HEK293 (cell line): ENCODE data around the gene ERMAP.

Experiments
- CTCF ChIA-PET: fragments of 350-600 bp; formaldehyde crosslinking; extraction: SDS; loops from one replicate; lab custom pipeline; 2021; ENCODE audit warnings: antibody characterized with exemption; lab: Yijun Ruan, JAX
- POLR2A ChIA-PET: fragments of 300-600 bp; formaldehyde crosslinking; extraction: SDS; loops from one replicate; lab custom pipeline; 2020; ENCODE audit warnings: antibody characterized with exemption, inconsistent platforms; lab: Yijun Ruan, JAX
- H3K27ac ChIP-seq: fragments of 200-500 bp; sonication (Bioruptor generic); 2 replicates; pipeline ENCODE4 v1.5.1; 2014; ENCODE audit warnings: low read depth, low read length, control low read depth, inconsistent platforms; ENCODE audit errors: extremely low read depth
- H3K36me3 ChIP-seq, 2 experiments: fragments of 200-500 bp in 1 of 2; sonication (Bioruptor generic) in 1 of 2; 1 replicate in 1 of 2; 2 replicates in 1 of 2; pipeline ENCODE4 v1.5.1; 2014 to 2017; ENCODE audit warnings: inconsistent platforms in 2 of 2, low read length in 2 of 2; ENCODE audit not compliant: control insufficient read depth in 2 of 2, insufficient read depth in 1 of 2
- H3K4me1 ChIP-seq: fragments of 200-500 bp; sonication (Bioruptor generic); 2 replicates; pipeline ENCODE4 v1.5.1; 2014; ENCODE audit warnings: mild to moderate bottlenecking, low read length, inconsistent platforms; ENCODE audit not compliant: control insufficient read depth, insufficient read depth
- H3K4me3 ChIP-seq: 2 replicates; pipeline ENCODE4 v1.5.1; 2011; ENCODE audit warnings: low read depth, mild to moderate bottlenecking, control low read depth, low read length, moderate library complexity
- H3K9me3 ChIP-seq: fragments of 200-500 bp; sonication (Bioruptor generic); 2 replicates; pipeline ENCODE4 v1.5.1; 2014; ENCODE audit warnings: low read depth, low read length, inconsistent platforms; ENCODE audit not compliant: control insufficient read depth, insufficient read depth
- AEBP2 ChIP-seq: fragments of 450-650 bp; formaldehyde crosslinking; IDR thresholded peaks from 2 replicates; pipeline ENCODE4 v1.5.1; 2016; ENCODE audit warnings: missing biosample characterization, missing genetic modification characterization, borderline replicate concordance
- CTCF ChIP-seq: fragments of 450-650 bp; formaldehyde crosslinking; IDR thresholded peaks from 2 replicates; pipeline ENCODE4 v1.5.1; 2016; ENCODE audit warnings: missing biosample characterization, missing genetic modification characterization
- EGR2 ChIP-seq: fragments of 450-650 bp; formaldehyde crosslinking; IDR thresholded peaks from 2 replicates; pipeline ENCODE4 v1.5.1; 2016; ENCODE audit warnings: low read depth, missing biosample characterization, missing genetic modification characterization
- KLF8 ChIP-seq: fragments of 450-650 bp; formaldehyde crosslinking; IDR thresholded peaks from 2 replicates; pipeline ENCODE4 v1.5.1; 2016; ENCODE audit warnings: missing biosample characterization, missing genetic modification characterization
- REST ChIP-seq: fragments of 450-650 bp; formaldehyde crosslinking; IDR thresholded peaks from 2 replicates; pipeline ENCODE4 v1.5.1; 2016; ENCODE audit warnings: missing biosample characterization, missing genetic modification characterization
- SETDB1 ChIP-seq: IDR thresholded peaks from one replicate; pipeline ENCODE4 v1.6.1; 2017; ENCODE audit warnings: mild to moderate bottlenecking, low read length, moderate library complexity, mixed read lengths; ENCODE audit not compliant: insufficient read length
- ZEB2 ChIP-seq: fragments of 450-650 bp; formaldehyde crosslinking; IDR thresholded peaks from 2 replicates; pipeline ENCODE4 v1.5.1; 2016; ENCODE audit warnings: missing biosample characterization, missing genetic modification characterization
- ZFP3 ChIP-seq: fragments of 450-650 bp; formaldehyde crosslinking; IDR thresholded peaks from 2 replicates; pipeline ENCODE4 v1.5.1; 2016; ENCODE audit warnings: low read depth, missing biosample characterization, missing genetic modification characterization
- ZNF10 ChIP-seq: fragments of 450-650 bp; formaldehyde crosslinking; IDR thresholded peaks from 2 replicates; pipeline ENCODE4 v1.5.1; 2017; ENCODE audit warnings: missing biosample characterization, missing genetic modification characterization
- ZNF114 ChIP-seq: fragments of 450-650 bp; formaldehyde crosslinking; IDR thresholded peaks from 2 replicates; pipeline ENCODE4 v1.5.0; 2017; ENCODE audit warnings: missing biosample characterization, missing genetic modification characterization
- ZNF16 ChIP-seq: fragments of 450-650 bp; formaldehyde crosslinking; IDR thresholded peaks from 2 replicates; pipeline ENCODE4 v1.5.1; 2016; ENCODE audit warnings: low read depth, missing biosample characterization, missing genetic modification characterization
- ZNF239 ChIP-seq: fragments of 450-650 bp; formaldehyde crosslinking; IDR thresholded peaks from 2 replicates; pipeline ENCODE4 v1.5.1; 2016; ENCODE audit warnings: missing biosample characterization, missing genetic modification characterization
- ZNF292 ChIP-seq: fragments of 450-650 bp; formaldehyde crosslinking; IDR thresholded peaks from 2 replicates; pipeline ENCODE4 v1.5.1; 2016; ENCODE audit warnings: low read depth, missing biosample characterization, missing genetic modification characterization, borderline replicate concordance
- ZNF335 ChIP-seq: fragments of 450-650 bp; formaldehyde crosslinking; conservative IDR thresholded peaks from 2 replicates; pipeline ENCODE4 v1.5.1; 2016; ENCODE audit warnings: missing biosample characterization, missing genetic modification characterization
- ZNF341 ChIP-seq: fragments of 450-650 bp; formaldehyde crosslinking; IDR thresholded peaks from 2 replicates; pipeline ENCODE4; 2016; ENCODE audit warnings: low read depth, missing biosample characterization, missing genetic modification characterization
- ZNF514 ChIP-seq: fragments of 450-650 bp; formaldehyde crosslinking; IDR thresholded peaks from 2 replicates; pipeline ENCODE4 v1.5.1; 2016; ENCODE audit warnings: missing biosample characterization, missing genetic modification characterization
- ZNF521 ChIP-seq: fragments of 450-650 bp; formaldehyde crosslinking; IDR thresholded peaks from 2 replicates; pipeline ENCODE4 v1.5.1; 2017; ENCODE audit warnings: missing biosample characterization, mild to moderate bottlenecking, missing genetic modification characterization
- ZNF555 ChIP-seq: fragments of 450-650 bp; formaldehyde crosslinking; conservative IDR thresholded peaks from 2 replicates; pipeline ENCODE4 v1.5.1; 2017; ENCODE audit warnings: missing biosample characterization, mild to moderate bottlenecking, missing genetic modification characterization, inconsistent platforms
- ZNF571 ChIP-seq: fragments of 450-650 bp; formaldehyde crosslinking; IDR thresholded peaks from 2 replicates; pipeline ENCODE4 v1.5.0; 2017; ENCODE audit warnings: missing biosample characterization, missing genetic modification characterization
- ZNF621 ChIP-seq: fragments of 450-650 bp; formaldehyde crosslinking; IDR thresholded peaks from 2 replicates; pipeline ENCODE4 v1.5.1; 2017; ENCODE audit warnings: missing biosample characterization, missing genetic modification characterization
- ZNF626 ChIP-seq: fragments of 450-650 bp; sonication (Bioruptor Pico); formaldehyde crosslinking; IDR thresholded peaks from 2 replicates; pipeline ENCODE4 v1.5.1; 2018; ENCODE audit warnings: missing biosample characterization, missing genetic modification characterization, inconsistent platforms
- ZNF629 ChIP-seq: fragments of 450-650 bp; formaldehyde crosslinking; IDR thresholded peaks from 2 replicates; pipeline ENCODE4 v1.5.1; 2017; ENCODE audit warnings: missing biosample characterization, missing genetic modification characterization
- ZNF660 ChIP-seq: fragments of 450-650 bp; IDR thresholded peaks from 2 replicates; pipeline ENCODE4 v1.5.1; 2018; ENCODE audit warnings: missing biosample characterization, mild to moderate bottlenecking, missing genetic modification characterization
- ZNF792 ChIP-seq: fragments of 450-650 bp; formaldehyde crosslinking; IDR thresholded peaks from 2 replicates; pipeline ENCODE4 v1.5.1; 2016; ENCODE audit warnings: missing biosample characterization, missing genetic modification characterization
- ZNF837 ChIP-seq: fragments of 450-650 bp; formaldehyde crosslinking; IDR thresholded peaks from 2 replicates; pipeline ENCODE4 v1.5.1; 2016; ENCODE audit warnings: missing biosample characterization, missing genetic modification characterization
- ZSCAN23 ChIP-seq: fragments of 450-650 bp; formaldehyde crosslinking; IDR thresholded peaks from 2 replicates; pipeline ENCODE4 v1.5.1; 2016; ENCODE audit warnings: missing biosample characterization, missing genetic modification characterization

The ERMAP gene

GRCh38 chr1:42784946-42785693 lies 31.8 kb upstream of the ERMAP start, which contains the start of gene TMEM269:
TMEM269 (plus strand) TSS chr1:42784991; CDS start chr1:42789894, 4,903 bp downstream.
- ChIA-PET POLR2A (no interaction called here), CTCF (interaction anchor here (0.7 kb wide), 1 partner anchor 102 kb away, joined by 3 read pairs; no protein-coding TSS in a partner anchor)
- no peak within 1 kb of the TSS for H3K4me3 ChIP-seq

GRCh38 chr1:42786097-42786496 lies 30.8 kb upstream of the ERMAP start:
- POLR2A ChIA-PET: no interaction called here
- H3K36me3 ChIP-seq: peaks cover 0 to 37% of the 10 kb centered on the region in 2 experiments; a peak in 2 of 3 replicates
- TF ChIP-seq ZNF521 (tag by site-specific recombination) (no peak), ZNF292 (tag by site-specific recombination) (no peak), ZFP3 (tag by site-specific recombination) (no peak), ZNF629 (tag by site-specific recombination) (no peak), ZNF335 (tag by site-specific recombination) (no peak), ZNF239 (tag by site-specific recombination) (no peak), EGR2 (tag by site-specific recombination) (no peak), KLF8 (no peak), ZNF660 (tag by site-specific recombination) (no peak), ZNF514 (tag by site-specific recombination) (no peak), ZNF555 (no peak)
- TF ChIP-seq, all 188 proteins: peak for 0
- Histone ChIP-seq H3K27ac (no peak overlapping the region), H3K4me3 (no peak overlapping the region), H3K4me1 (no peaks in the 10 kb centered on the region), H3K9me3 (no peaks in the 10 kb centered on the region)
- CTCF ChIA-PET: interaction anchor here (0.7 kb wide), 1 partner anchor 101 kb away, joined by 3 read pairs; no protein-coding TSS in a partner anchor

More at GRCh38 chr1:42784946-42785693, 31.8 kb upstream of the ERMAP start, which contains the start of gene TMEM269:
- TF ChIP-seq SETDB1 (no peak), ZNF10 (tag by site-specific recombination) (no peak), AEBP2 (tag by site-specific recombination) (no peak)
- TF ChIP-seq, all 188 proteins: peak for 0
- no peak within 1 kb of the TSS for H3K27ac ChIP-seq
- H3K4me1 ChIP-seq: no peaks in the 10 kb centered on the region
- H3K36me3 ChIP-seq: peaks cover 0 to 46% of the 10 kb centered on the region in 2 experiments; a peak in 2 of 3 replicates
- no peaks in the 10 kb centered on the region for H3K9me3 ChIP-seq

- no peak overlapping the region for H3K27ac ChIP-seq
- H3K4me3 ChIP-seq: no peak overlapping the region
- no peaks in the 10 kb centered on the region for H3K4me1 ChIP-seq
- no peaks in the 10 kb centered on the region for H3K9me3 ChIP-seq
- ChIA-PET POLR2A (no interaction called here), CTCF (interaction anchor here (0.6 to 1.1 kb wide), 2 partner anchors 10 to 34 kb away, joined by 3 to 4 read pairs; no protein-coding TSS in a partner anchor)
- H3K36me3 ChIP-seq: peaks cover 0 to 20% of the 10 kb centered on the region in 2 experiments; a peak in 2 of 3 replicates
- TF ChIP-seq ZEB2 (tag by site-specific recombination) (no peak), ZNF571 (tag by site-specific recombination) (no peak), ZNF16 (tag by site-specific recombination) (no peak), ZNF621 (tag by site-specific recombination) (no peak), ZNF792 (no peak), ZNF114 (tag by site-specific recombination) (no peak), REST (tag by site-specific recombination) (no peak), ZNF837 (tag by site-specific recombination) (no peak), CTCF (no peak), ZNF626 (tag by site-specific recombination) (no peak), ZSCAN23 (tag by site-specific recombination) (no peak), ZNF341 (tag by site-specific recombination) (no peak)
Observed at GRCh38 chr1:42788021-42788420, 28.9 kb upstream of the ERMAP start.
